Activated CD8-positive, alpha-beta memory T cell treated with anti-CD3 and anti-CD28 coated beads, Interleukin-2, amount 50 U/mL, for 1 hour (primary cell): ENCODE results near the gene NDE1.
"Not testable (repeated sequence)": the region's sequence is repeated elsewhere in the genome, so short reads cannot be mapped to it uniquely, and the experiment has no call there.

Source experiments
- DNase-seq: peaks from one replicate; pipeline ENCODE4 v3.0.0-alpha.2; 2020; ENCODE audit errors: extremely low read depth

Gene NDE1

GRCh38 chr16:15620611-15621195 is 29.3 kb upstream of the NDE1 start:
- no peak for DNase-seq

GRCh38 chr16:15621456-15621855 is 28.6 kb upstream of the NDE1 start:
- DNase-seq: no peak

- no peak for DNase-seq
These were observed 28.2 kb upstream of the NDE1 start for GRCh38 chr16:15621889-15622288.

DNA sequence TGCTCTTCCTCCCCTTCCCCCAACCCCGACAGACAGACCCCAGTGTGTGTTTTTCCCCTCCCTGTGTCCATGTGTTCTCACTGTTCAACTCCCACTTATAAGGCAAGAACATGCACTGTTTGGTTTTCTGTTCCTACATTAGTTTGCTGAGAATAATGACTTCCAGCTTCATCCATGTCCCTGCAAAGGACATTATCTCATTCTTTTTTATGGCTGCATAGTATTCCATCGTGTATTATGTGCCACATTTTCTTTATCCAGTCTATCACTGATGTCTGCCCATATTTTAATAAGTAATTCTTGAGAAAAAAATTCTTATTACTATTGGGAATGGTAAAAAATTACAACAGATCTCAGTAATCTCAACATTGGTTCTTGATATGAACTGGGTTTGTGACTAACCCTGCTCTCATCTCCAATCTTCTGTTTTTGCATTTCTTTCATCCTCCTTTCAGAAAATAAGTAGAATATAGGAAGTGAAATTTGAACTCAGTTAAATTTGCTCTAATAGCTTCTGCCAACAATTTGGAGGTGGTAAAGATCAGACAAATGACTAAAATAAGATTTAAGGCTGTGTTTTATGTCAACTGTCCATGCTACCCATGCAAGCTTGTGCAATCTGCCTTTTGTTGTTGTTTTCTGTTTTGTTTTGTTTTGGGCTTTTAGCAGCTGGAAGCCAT is 18.2 kb upstream of the NDE1 start:
- no peak for DNase-seq

DNA sequence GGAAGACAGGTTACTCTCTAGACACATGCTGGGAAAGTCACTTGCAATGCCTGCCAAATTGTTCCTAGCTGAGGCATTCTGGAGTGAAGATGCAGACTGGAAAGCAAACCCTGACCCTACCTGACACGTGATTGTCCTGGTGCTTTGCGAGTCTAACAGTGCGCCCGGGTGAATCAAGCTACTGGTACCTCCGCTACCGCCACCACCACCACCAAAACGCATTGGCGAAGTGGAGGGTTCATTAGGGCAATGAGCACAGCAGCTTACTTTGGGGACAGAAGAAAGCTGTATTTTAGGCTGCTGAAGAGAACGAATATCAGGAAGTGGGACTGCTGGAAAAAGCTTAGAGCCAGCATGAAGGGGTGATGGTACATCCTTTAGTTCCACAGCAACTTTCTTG is 14.1 kb upstream of the NDE1 start:
- DNase-seq: no peak

- no peak for DNase-seq
These were observed 13.6 kb upstream of the NDE1 start for GRCh38 chr16:15636392-15636873.

DNA sequence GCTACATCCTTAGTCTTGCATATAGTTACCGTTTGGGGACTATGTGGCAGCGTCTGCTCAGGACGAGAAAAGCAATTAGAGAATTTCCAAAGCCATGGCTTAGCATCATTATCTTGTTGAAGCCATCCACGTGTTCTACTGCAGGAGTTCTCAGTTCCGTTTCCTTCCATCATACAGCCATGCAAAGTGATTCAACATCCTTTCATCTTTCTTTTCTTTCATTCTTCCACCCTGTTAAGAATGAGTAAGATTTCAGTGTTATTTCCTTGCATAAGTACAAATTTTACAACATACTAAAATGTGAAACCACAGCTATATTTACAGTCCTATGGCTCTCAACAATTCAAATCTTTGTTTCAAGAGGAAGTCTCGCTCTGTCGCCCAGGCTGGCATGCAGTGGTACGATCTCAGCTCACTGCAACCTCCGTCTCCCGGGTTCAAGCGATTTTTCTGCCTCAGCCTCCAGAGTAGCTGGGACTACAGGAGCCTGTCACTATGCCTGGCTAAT is 10.9 kb upstream of the NDE1 start:
- no peak for DNase-seq

- no peak for DNase-seq
These were observed 9.1 kb upstream of the NDE1 start for GRCh38 chr16:15640966-15641365.

DNA sequence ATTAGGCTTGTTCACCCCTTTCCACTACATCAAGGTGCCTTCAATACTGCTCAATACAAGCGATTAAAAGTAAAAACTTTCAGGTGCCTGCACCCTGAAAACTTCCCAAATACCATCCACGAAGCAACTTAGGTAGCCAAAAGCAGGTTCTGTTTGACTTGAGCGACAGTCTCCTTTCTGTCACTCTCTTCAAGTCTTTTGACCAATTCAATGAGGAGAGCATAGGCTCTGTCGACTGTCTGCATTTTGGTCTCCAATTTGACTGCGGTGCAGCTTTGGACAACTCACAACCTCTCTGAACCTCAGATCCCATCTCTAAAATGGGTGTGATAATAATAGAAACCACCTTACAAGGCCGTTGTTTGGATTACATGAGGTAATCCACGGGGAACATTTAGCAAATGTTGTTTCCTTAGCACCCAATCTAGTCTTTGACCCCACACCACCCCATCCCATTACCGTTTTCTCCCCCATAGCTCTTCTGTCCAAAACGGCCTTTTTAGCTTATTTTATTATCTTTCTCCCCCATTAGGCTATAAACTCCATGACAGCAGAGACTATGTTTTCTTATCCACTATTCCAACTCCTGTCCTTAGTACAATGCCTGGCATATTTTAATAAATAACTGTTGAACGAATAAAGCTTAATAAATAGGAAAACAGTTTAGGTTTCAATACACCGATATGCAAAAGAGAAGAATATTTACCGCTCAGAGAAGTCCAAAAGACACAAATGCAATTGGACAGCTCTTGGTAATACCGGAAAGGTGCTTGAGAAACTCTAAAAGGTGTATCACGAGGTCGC is 8.1 kb upstream of the NDE1 start:
- DNase-seq: no peak

DNA sequence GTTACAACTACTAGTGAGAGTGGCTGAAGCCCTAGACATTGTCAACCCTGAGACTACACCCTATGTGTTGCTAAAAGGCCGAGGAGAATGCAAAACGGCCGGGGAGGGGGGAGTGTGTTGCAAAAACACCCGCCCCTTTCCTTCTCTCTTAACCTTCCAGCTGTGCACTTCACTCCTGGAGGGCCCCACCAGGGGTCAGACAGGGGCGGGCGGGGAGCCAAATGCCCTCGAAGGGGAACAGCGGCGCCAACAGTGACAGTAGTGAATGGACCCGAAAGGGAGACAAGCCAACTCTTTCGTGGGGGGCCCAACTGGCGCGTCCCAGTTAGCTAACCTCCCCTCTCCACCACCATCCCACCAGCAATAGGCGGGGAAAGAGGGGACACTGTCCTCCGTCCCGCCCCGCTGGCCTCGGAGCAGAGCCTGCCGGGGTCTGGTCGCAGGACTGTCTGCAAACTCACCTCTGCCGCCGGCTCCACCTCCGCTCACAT is 7.4 kb upstream of the NDE1 start:
- DNase-seq: peak; percentile 52

GRCh38 chr16:15643048-15643945 is 6.7 kb upstream of the NDE1 start, which contains the start of gene MARF1:
MARF1 (minus strand) TSS chr16:15643154; CDS start chr16:15639233, 3,921 bp downstream.
- peak; percentile 97 for DNase-seq

- DNase-seq: no peak
These were observed 6.1 kb upstream of the NDE1 start for GRCh38 chr16:15643946-15644250.

- no peak for DNase-seq
These were observed 5.6 kb upstream of the NDE1 start for GRCh38 chr16:15644267-15644961.

DNA sequence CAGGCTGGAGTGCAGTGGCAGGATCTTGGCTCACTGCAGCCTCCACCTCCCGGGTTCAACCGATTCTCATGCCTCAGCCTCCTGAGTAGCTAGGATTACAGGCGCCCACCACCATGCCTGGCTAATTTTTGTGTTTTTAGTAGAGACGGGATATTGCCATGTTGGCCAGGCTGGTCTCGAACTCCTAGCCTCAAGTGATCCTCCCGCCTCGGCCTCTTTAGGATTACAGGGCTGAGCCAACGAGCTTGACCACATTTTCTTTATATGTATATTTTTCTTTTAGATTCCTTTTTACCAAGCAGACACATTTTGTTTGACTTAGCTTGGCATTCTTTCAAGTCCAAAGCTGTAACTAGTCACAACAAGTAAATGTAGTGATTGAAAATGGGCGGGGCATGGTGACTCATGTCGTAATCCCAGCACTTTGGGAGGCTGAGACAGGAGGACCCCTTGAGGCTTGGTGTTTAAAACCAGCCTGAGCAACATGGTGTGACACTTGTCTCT is 5.0 kb upstream of the NDE1 start:
- DNase-seq: not testable (repeated sequence)

DNA sequence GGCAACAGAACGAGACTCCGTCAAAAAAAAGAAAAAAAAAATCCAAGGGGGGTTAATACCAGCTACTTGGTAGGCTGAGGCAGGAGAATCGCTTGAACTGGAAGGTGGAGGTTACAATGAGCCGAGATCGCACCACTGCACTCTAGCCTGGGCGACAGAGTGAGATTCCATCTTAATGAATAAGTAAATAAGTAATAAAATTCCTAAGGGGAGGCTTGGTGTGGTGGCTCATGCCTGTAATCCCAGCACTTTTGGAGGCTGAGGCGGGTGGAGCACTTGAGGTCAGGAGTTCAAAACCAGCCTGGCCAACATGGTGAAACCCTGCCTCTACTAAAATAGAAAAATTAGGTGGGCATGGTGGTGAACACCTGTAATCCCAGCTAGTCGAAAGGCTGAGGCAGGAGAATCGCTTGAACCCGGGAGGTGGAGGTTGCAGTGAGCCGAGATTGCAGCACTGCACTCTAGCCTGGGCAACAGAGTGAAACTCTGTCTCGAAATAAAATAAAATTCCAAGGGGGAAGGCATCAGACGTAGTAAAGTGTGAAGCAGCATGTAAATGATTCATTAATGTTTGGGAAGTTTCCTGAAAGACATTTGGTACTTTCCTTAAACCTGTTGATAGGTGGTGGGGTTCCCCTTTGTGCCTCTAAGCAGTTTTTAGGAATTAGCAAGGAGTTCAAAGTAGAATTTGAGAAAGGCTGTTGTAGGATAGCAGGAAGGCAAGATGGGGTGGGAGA is 3.3 kb upstream of the NDE1 start:
- DNase-seq: not testable (repeated sequence)

GRCh38 chr16:15647294-15648014 is 2.6 kb upstream of the NDE1 start:
- no peak for DNase-seq

- no peak for DNase-seq
These were observed 1.8 kb upstream of the NDE1 start for GRCh38 chr16:15648135-15648730.

DNA sequence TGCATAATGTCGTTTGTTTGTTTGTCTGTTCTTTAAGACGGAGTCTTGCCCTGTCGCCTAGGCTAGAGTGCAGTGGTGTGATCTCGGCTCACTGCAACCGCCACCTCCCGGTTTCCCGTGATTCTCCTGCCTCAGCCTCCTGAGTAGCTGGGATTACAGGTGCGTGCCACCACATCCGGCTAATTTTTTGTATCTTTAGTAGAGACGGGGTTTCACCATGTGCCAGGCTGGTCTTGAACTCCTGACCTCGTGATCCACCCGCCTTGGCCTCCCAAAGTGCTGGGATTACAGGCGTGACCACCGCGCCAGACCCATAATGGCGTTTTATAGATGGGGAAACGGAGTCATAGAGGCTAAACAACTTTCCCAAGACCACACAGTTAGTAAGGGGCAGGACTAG is 734 bp upstream of the NDE1 start:
- DNase-seq: not testable (repeated sequence)

- no peak for DNase-seq
These were observed 372 bp upstream of the NDE1 start for GRCh38 chr16:15649727-15650018.
